ENCODE results near the gene SERTAD3.

GRCh38 chr19:40489882-40490230 lies 45.7 kb upstream of the SERTAD3 start:
- no peak for TF ChIP-seq CTCF (IDR thresholded peaks at IDR 0.05)
- no peak for TF ChIP-seq POLR2A (IDR thresholded peaks at IDR 0.05)
